ENCODE measurements around the gene KANSL1L.
"Not testable (repeated sequence)": the region's sequence is repeated elsewhere in the genome, so short reads cannot be mapped to it uniquely, and the experiment has no call there.

- TF ChIP-seq POLR2A, CTCF, POLR2AphosphoS5, EP300 (IDR thresholded peaks at IDR 0.05): not testable (repeated sequence)
Measured at GRCh38 chr2:210183936-210184335, 12.7 kb upstream of the KANSL1L start.
